Esophagus squamous epithelium (tissue), 4 donors: ENCODE results near the gene OR2V1.

Experiments used
- CTCF ChIP-seq, 6 experiments: fragments of 450-650 bp in 4 of 6; fragments of 200-600 bp in 2 of 6; sonication (generic) in 2 of 6; IDR thresholded peaks; one replicate each; pipeline ENCODE4 v1.5.1; 2016 to 2019; ENCODE audit warnings: antibody characterized with exemption in 6 of 6, mild to moderate bottlenecking in 4 of 6, moderate library complexity in 4 of 6
- POLR2A ChIP-seq, 4 donors: fragments of 450-650 bp; IDR thresholded peaks; one replicate each; pipeline ENCODE4 v1.6.1; 2017; ENCODE audit warnings: antibody characterized with exemption in 4 of 4, mild to moderate bottlenecking in 4 of 4, moderate library complexity in 3 of 4

DNA sequence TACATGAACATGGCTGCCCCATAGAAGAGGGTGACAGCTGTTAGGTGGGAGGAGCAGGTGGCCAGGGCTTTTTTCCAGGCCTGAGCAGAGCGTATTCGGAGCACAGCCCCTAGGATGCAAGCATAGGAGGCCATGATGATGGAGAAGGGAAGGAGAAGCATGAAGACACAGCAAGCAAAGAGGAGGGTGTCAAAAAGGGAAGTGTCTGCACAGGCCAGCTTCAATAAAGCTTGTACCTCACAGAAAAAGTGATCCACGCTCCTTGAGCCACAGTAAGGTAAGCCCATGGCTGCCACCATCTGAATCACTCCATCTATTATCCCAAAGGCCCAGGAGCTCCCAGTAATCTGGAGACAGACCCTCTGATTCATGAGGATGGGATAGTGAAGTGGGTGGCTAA is 6.4 kb downstream of the OR2V1 start:
- TF ChIP-seq CTCF (IDR thresholded peaks at IDR 0.05) = no peak
- TF ChIP-seq POLR2A (IDR thresholded peaks at IDR 0.05) = no peak
